ENCODE results near the gene NXPH3. TPM values are rescaled to one million over a fixed set of nuclear protein-coding genes. Genes with fewer than 3 reads are reported as not detected.

The NXPH3 gene
- total and polyA plus RNA-seq, 2 donors (not counting 3 experiments of a cell fraction or from before 2014, with no cell fraction given): 1.7 to 2.0 TPM

- ChIA-PET CTCF (interaction anchor here (14.0 kb wide), 1 partner anchor 126 kb away, joined by 786 read pairs; the partner anchor contains the start of gene SLC35B1), POLR2A (interaction anchor here (0.5 kb wide), 1 partner anchor 113 kb away, joined by 6 read pairs; no protein-coding TSS in a partner anchor)
- Histone ChIP-seq H3K9me3 (replicated peaks; ENCODE audit: control insufficient read depth, insufficient read depth, low read length) (no peaks in the 10 kb centered on the region), H4K20me1 (replicated peaks; ENCODE audit: control insufficient read depth, extremely low read depth, insufficient read depth, low read length) (no peaks in the 10 kb centered on the region), H2AFZ (ENCODE audit: low read depth, low read length) (no peak overlapping the region), H3K27ac (ENCODE audit: insufficient read depth, low read depth, low read length) (no peak overlapping the region), H3K4me2 (ENCODE audit: insufficient read depth, low read length) (no peak overlapping the region), H3K9ac (replicated peaks; ENCODE audit: extremely low read depth, insufficient read depth, low read length) (no peak overlapping the region), H3K27me3 (ENCODE audit: control insufficient read depth in 2 of 2, insufficient read depth in 2 of 2, low read length in 2 of 2) (peaks cover 4 to 8% of the 10 kb centered on the region in 2 experiments), H3K4me1 (ENCODE audit: control insufficient read depth, extremely low read depth, insufficient read depth, low read length) (peaks cover 19% of the 10 kb centered on the region), H3K36me3 (ENCODE audit: control insufficient read depth in 2 of 2, extremely low read depth in 1 of 2, insufficient read depth in 2 of 2, low read length in 2 of 2) (no peaks in the 10 kb centered on the region), H3K79me2 (ENCODE audit: control insufficient read depth, insufficient read depth, low read length) (no peaks in the 10 kb centered on the region), H3K9me1 (replicated peaks; ENCODE audit: control insufficient read depth, extremely low read depth, insufficient read depth, low read length) (no peaks in the 10 kb centered on the region), H3K4me3 (replicated peaks in 1 of 3; ENCODE audit: insufficient read depth in 1 of 3, low read depth in 1 of 3, low read length in 3 of 3) (no peak overlapping the region)
- dilution Hi-C loops (cut with MboI; ENCODE audit: extremely low pct_ligation_motif_present, low sequenced_read_pairs) (no loop called here), intact Hi-C loops (cut with micrococcal nuclease) (no loop called here)
- no peak for TF ChIP-seq MYC (IDR thresholded peaks at IDR 0.05; ENCODE audit: low read depth, low read length)
- TF ChIP-seq CTCF (IDR thresholded peaks at IDR 0.05; ENCODE audit: extremely low read depth in 1 of 2, insufficient read depth in 1 of 2, low read depth in 1 of 2, low read length in 2 of 2): no peak
- TF ChIP-seq POLR2AphosphoS5 (IDR thresholded peaks at IDR 0.05; ENCODE audit: insufficient read depth, low read depth, low read length): no peak
- no peak for TF ChIP-seq EZH2 (IDR thresholded peaks at IDR 0.05; ENCODE audit: borderline replicate concordance, low read depth, low read length, severe bottlenecking)
- TF ChIP-seq MAX (IDR thresholded peaks at IDR 0.05; ENCODE audit: insufficient read depth, insufficient read length): no peak
- DNase-seq (ENCODE audit: low read depth, low spot score) (no peak), FAIRE-seq (no peak)
- no TSS peak for BruUV-seq (replicated peaks)
Measured at GRCh38 chr17:49572806-49573420, 2.8 kb upstream of the NXPH3 start.

Data from endothelial cell of umbilical vein (primary cell).